D341Med (cell line): ENCODE results near the gene PCF11.
A peak's percentile ranks its signal among the peaks of the same experiment; 100 is the strongest.
"Not testable (repeated sequence)": the region's sequence is repeated elsewhere in the genome, so short reads cannot be mapped to it uniquely, and the experiment has no call there.

Source experiments
- DNase-seq: peaks from one replicate; pipeline ENCODE4 v3.0.0; 2012; ENCODE audit warnings: low spot score

Gene PCF11

GRCh38 chr11:83193315-83194280 is 36.7 kb downstream of the PCF11 start, which contains the start of gene ANKRD42:
Gene ANKRD42, plus strand, starts transcription at chr11:83193712. Its CDS starts 959 bp downstream, at chr11:83194671.
- DNase-seq = peak; percentile 92

GRCh38 chr11:83194281-83195142 is 37.6 kb downstream of the PCF11 start:
- DNase-seq = peak; percentile 62

- DNase-seq = no peak
These were observed 38.2 kb downstream of the PCF11 start for GRCh38 chr11:83195143-83195466.

- no peak for DNase-seq
These were observed 38.7 kb downstream of the PCF11 start for GRCh38 chr11:83195649-83196048.

GRCh38 chr11:83200035-83200434 is 43.1 kb downstream of the PCF11 start:
- DNase-seq = no peak

GRCh38 chr11:83205608-83206185 is 48.8 kb downstream of the PCF11 start:
- DNase-seq = no peak

- DNase-seq = no peak
These were observed 49.3 kb downstream of the PCF11 start for GRCh38 chr11:83206221-83206620.

GRCh38 chr11:83206771-83207382 is 49.9 kb downstream of the PCF11 start:
- DNase-seq = not testable (repeated sequence)

- DNase-seq = peak; percentile 26
These were observed 62.2 kb downstream of the PCF11 start for GRCh38 chr11:83219095-83219494.

GRCh38 chr11:83220260-83220659 is 63.3 kb downstream of the PCF11 start:
- DNase-seq = no peak

- DNase-seq = no peak
These were observed 64.8 kb downstream of the PCF11 start for GRCh38 chr11:83221694-83222093.

- no peak for DNase-seq
These were observed 65.6 kb downstream of the PCF11 start for GRCh38 chr11:83222499-83222898.

GRCh38 chr11:83223457-83223856 is 66.5 kb downstream of the PCF11 start:
- no peak for DNase-seq

- no peak for DNase-seq
These were observed 78.9 kb downstream of the PCF11 start for GRCh38 chr11:83235825-83236224.
